ENCODE measurements around the gene NATD1. TPM values are rescaled to one million over a fixed set of nuclear protein-coding genes. Genes with fewer than 3 reads are reported as not detected.

NATD1 gene
- total and polyA plus RNA-seq, 4 donors = 1.4 to 24.5 (median 2.9) TPM

DNA sequence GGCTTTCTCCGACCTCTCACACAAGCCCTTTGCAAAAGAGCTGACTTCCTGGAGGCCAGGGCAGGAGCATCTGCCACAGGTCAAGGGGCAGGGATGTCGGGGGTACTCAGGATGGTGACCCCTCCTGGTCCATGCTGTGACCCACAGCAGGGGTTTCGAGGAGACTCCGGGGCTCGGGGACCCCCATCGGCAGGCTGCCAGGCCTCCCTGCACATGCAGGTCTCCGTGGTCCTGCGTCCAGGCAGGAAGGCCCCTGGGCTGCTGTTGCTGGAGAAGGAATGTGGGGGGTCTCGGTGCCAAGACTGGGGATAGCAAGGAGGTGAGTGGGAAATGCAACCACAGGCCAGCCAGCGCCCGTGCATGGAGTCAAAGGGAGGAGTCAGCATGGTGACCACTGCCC is 11.6 kb downstream of the NATD1 start (continued):
- TF ChIP-seq, protein P1, sequence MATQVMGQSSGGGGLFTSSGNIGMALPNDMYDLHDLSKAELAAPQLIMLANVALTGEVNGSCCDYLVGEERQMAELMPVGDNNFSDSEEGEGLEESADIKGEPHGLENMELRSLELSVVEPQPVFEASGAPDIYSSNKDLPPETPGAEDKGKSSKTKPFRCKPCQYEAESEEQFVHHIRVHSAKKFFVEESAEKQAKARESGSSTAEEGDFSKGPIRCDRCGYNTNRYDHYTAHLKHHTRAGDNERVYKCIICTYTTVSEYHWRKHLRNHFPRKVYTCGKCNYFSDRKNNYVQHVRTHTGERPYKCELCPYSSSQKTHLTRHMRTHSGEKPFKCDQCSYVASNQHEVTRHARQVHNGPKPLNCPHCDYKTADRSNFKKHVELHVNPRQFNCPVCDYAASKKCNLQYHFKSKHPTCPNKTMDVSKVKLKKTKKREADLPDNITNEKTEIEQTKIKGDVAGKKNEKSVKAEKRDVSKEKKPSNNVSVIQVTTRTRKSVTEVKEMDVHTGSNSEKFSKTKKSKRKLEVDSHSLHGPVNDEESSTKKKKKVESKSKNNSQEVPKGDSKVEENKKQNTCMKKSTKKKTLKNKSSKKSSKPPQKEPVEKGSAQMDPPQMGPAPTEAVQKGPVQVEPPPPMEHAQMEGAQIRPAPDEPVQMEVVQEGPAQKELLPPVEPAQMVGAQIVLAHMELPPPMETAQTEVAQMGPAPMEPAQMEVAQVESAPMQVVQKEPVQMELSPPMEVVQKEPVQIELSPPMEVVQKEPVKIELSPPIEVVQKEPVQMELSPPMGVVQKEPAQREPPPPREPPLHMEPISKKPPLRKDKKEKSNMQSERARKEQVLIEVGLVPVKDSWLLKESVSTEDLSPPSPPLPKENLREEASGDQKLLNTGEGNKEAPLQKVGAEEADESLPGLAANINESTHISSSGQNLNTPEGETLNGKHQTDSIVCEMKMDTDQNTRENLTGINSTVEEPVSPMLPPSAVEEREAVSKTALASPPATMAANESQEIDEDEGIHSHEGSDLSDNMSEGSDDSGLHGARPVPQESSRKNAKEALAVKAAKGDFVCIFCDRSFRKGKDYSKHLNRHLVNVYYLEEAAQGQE (IDR thresholded peaks at IDR 0.05) = no peak
- no peak for TF ChIP-seq HNF4A (conservative IDR thresholded peaks at IDR 0.05)

DNA sequence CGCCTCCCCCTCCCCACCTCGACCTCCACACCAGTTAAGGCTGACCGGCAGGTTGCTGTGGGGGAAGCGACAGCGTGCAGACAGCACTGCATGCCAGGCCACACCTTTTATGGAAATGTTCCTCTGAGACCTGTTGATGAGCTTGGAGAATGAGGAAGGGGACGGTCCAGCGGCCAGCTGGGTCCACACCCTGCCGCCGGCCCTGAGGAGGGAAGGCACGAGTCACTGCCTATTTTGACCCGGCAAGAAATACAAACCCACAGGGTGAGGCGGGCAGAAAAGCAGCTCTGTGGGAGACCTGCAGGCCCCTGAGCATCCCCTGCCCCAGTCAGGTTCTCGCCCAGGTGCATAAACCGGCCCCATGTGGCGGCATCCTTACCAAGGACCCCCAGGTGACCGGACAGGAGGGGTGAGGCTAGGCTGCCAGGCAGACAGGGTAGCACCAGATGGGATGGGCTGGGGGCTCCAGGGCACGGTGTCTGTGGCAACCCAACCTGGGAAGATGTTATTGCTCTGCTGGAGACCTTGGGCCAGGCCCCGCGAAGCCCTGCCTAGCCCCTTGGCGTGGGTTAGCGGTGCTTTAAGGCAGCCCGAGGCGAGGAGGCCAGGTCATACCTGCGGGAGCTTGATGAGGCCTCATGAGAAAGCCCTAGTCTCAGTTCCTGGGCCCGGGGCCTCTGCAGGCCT is 12.7 kb downstream of the NATD1 start:
- Histone ChIP-seq H3K27me3 (ENCODE audit: control insufficient read depth in 4 of 4, insufficient read depth in 4 of 4, low read length in 3 of 4) (no peaks in the 10 kb centered on the region), H3K36me3 (ENCODE audit: control insufficient read depth in 4 of 4, insufficient read depth in 3 of 4, low read depth in 1 of 4, low read length in 3 of 4) (peaks cover 0 to 5% (median 0%) of the 10 kb centered on the region in 4 donors), H3K9ac (ENCODE audit: low read depth in 1 of 2, low read length in 2 of 2) (no peak overlapping the region), H3K27ac (ENCODE audit: low read depth in 1 of 2, low read length in 2 of 2) (no peak overlapping the region), H3K9me3 (ENCODE audit: control insufficient read depth in 4 of 4, low read length in 3 of 4) (no peaks in the 10 kb centered on the region), H3K4me1 (ENCODE audit: control insufficient read depth in 4 of 4, insufficient read depth in 4 of 4, low read length in 3 of 4) (peaks cover 0 to 5% (median 0%) of the 10 kb centered on the region in 4 donors), H3K4me3 (ENCODE audit: low read depth in 1 of 3, low read length in 3 of 3) (no peak overlapping the region)
- DNase-seq (ENCODE audit: low spot score) = no peak
- WGBS = 82% methylated on average over 25 of the region's 25 CpGs
- TF ChIP-seq RAD21 (IDR thresholded peaks at IDR 0.05) = no peak
- TF ChIP-seq FOXA2 (IDR thresholded peaks at IDR 0.05) = no peak
- no peak for TF ChIP-seq HNF4A (conservative IDR thresholded peaks at IDR 0.05)
- TF ChIP-seq FOXA1 (IDR thresholded peaks at IDR 0.05) = no peak
- TF ChIP-seq JUND (IDR thresholded peaks at IDR 0.05) = no peak
- no peak for TF ChIP-seq NR2F2 (IDR thresholded peaks at IDR 0.05)
- no peak for TF ChIP-seq HNF4G (IDR thresholded peaks at IDR 0.05)
- no peak for TF ChIP-seq RXRA (IDR thresholded peaks at IDR 0.05)
- TF ChIP-seq, protein P1 (IDR thresholded peaks at IDR 0.05) = no peak
- TF ChIP-seq, protein P2, sequence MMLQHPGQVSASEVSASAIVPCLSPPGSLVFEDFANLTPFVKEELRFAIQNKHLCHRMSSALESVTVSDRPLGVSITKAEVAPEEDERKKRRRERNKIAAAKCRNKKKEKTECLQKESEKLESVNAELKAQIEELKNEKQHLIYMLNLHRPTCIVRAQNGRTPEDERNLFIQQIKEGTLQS (IDR thresholded peaks at IDR 0.05) = no peak
- TF ChIP-seq TAF1 (conservative IDR thresholded peaks at IDR 0.05) = no peak
- no peak for TF ChIP-seq EGR1 (IDR thresholded peaks at IDR 0.05; ENCODE audit: low read depth in 2 of 2)
- TF ChIP-seq, protein P3, sequence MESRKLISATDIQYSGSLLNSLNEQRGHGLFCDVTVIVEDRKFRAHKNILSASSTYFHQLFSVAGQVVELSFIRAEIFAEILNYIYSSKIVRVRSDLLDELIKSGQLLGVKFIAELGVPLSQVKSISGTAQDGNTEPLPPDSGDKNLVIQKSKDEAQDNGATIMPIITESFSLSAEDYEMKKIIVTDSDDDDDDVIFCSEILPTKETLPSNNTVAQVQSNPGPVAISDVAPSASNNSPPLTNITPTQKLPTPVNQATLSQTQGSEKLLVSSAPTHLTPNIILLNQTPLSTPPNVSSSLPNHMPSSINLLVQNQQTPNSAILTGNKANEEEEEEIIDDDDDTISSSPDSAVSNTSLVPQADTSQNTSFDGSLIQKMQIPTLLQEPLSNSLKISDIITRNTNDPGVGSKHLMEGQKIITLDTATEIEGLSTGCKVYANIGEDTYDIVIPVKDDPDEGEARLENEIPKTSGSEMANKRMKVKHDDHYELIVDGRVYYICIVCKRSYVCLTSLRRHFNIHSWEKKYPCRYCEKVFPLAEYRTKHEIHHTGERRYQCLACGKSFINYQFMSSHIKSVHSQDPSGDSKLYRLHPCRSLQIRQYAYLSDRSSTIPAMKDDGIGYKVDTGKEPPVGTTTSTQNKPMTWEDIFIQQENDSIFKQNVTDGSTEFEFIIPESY (IDR thresholded peaks at IDR 0.05) = no peak
- TF ChIP-seq, protein P4, sequence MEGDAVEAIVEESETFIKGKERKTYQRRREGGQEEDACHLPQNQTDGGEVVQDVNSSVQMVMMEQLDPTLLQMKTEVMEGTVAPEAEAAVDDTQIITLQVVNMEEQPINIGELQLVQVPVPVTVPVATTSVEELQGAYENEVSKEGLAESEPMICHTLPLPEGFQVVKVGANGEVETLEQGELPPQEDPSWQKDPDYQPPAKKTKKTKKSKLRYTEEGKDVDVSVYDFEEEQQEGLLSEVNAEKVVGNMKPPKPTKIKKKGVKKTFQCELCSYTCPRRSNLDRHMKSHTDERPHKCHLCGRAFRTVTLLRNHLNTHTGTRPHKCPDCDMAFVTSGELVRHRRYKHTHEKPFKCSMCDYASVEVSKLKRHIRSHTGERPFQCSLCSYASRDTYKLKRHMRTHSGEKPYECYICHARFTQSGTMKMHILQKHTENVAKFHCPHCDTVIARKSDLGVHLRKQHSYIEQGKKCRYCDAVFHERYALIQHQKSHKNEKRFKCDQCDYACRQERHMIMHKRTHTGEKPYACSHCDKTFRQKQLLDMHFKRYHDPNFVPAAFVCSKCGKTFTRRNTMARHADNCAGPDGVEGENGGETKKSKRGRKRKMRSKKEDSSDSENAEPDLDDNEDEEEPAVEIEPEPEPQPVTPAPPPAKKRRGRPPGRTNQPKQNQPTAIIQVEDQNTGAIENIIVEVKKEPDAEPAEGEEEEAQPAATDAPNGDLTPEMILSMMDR (IDR thresholded peaks at IDR 0.05; ENCODE audit: low read depth, low read length, missing input control) = no peak
- TF ChIP-seq SP1 (IDR thresholded peaks at IDR 0.05) = no peak
- TF ChIP-seq, protein P5, sequence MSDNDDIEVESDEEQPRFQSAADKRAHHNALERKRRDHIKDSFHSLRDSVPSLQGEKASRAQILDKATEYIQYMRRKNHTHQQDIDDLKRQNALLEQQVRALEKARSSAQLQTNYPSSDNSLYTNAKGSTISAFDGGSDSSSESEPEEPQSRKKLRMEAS (IDR thresholded peaks at IDR 0.05) = no peak
- no peak for TF ChIP-seq YY1 (IDR thresholded peaks at IDR 0.05)
- TF ChIP-seq GABPA (IDR thresholded peaks at IDR 0.05 in 1 of 2, conservative IDR thresholded peaks at IDR 0.05 in 1 of 2) = no peak

Measured in liver (tissue), 9 donors.